KG1 (cell line): Measurements from ENCODE around the gene ACTL8.

ENCODE experiments used
- DNase-seq: peaks from one replicate; lab custom pipeline; 2025; lab: John Stamatoyannopoulos, UW

ACTL8 gene

DNA sequence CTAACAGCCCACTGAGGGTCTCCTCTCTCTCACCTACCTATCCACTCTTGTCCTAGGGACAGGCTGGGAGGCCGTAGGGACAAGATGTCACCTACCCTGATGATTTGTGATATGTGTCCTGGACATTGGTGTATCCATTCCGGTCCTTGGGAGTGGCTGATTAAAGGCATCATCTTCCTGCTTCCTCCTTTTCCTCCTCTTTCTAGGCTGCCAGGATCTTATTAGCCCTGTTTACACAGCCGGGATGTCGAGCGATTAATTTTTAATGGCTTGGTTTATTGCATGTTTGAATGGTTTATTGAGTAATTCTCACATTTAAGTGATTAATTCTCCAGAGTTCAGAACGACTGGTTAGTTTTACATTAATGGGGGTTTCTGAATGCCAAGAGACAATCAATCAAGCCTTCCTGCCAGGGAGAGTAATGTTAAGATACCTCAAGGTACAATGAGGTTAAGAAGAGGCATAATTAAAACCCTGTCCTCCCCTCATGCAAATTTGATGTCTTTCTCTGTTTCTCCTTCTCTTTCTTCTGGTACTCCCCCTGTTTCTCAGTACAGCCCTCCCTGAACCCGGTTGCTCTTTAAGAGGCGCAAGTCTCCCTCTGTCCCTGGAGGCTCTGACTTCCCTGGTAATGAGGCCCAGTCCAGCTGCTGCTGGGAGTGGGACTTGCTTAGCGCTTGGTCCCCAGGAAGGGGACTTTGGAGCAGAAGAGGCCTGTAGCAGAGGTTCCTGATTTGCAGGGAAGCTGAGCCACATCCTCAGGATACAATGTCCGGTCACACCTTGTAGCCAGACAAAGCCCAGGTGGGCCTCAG, 50.9 kb downstream of the ACTL8 start:
- no peak for DNase-seq

DNA sequence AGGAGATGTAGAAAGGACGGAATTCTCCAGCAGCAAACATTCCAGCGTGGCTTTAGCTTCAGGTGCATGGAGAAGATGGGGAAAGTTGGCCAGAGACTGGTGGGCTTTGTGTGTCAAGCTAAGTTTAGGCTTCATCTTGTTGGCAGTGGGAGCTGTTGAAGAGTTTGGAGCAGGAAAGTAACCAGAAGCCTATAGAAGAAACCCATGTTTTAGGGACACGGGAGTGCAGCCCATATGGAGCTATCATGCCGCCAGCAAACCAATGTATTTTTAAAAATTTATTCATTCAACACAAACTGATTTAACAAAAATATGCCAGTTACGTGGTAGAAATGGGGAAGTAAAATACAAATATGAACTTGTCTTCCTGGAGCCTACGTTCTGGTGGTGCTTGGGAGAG, 53.7 kb downstream of the ACTL8 start:
- DNase-seq: no peak

DNA sequence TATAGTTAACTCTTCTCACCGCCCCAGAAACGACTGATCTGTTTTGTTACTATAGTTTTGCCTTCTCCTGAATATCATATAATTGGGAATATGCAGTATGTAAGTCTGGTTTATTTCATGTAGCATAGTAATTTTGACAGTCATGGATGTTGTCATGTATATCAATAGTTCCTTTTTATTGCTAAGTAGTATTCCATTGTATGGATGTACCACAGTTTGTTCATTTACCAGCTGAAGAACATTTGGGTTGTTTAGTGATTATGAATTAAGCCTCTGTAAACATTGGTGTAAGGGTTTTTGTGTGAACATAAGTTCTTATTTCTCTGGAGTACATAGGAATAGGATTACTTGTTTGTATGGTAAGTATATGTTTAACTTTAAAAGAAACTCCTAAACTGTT, 55.5 kb downstream of the ACTL8 start:
- DNase-seq: no peak

DNA sequence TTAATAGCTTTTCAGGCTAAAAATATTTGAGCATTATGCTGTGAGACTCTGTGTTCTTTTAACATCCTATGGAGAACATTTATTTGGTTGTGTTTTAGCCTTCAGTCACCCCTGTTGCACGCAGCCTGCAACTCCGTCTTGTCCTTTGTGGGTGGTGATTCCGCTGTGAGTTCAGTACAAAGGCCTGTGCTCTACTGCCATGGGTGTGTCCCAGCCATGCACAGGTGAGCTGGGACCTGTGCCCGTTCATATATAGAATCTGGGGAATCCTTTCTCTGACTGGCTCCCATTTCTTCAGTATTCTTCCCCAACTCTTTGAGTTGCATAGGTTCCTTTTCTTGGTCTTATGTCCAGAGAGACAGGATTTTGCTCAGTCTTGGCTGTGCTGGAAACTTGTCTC, 61.4 kb downstream of the ACTL8 start:
- DNase-seq: no peak

DNA sequence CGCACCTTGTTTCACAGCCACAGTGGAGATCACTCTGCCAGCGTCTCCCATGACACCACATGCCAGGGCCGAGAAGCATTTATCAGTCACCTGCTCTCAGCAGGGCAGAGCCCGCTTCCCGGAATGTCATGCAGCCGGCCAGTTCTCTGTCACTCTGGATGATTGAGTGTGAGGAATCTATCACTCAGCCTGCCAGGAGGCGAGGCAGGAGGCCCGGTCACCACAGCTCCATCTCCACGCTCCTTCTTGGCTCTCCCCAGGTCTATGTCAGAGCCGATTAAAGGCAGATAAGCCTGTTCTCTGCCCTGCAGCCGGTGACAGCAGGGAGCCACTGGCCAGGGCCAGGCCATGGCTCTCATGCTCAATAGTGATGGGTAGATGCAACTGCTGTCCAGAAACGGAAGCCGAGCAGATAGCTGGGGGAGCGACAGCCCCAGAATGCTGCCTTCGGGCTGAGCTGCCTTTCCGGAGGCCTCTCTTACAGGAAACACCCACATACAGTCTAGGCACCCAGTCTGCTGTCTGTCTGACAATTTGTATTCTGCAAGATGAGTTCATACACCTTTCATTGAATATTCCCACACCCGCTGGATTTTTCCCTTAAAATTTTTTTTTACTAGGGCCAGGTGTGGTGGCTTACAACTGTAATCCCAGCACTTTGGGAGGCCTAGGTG, 64.1 kb downstream of the ACTL8 start:
- no peak for DNase-seq

DNA sequence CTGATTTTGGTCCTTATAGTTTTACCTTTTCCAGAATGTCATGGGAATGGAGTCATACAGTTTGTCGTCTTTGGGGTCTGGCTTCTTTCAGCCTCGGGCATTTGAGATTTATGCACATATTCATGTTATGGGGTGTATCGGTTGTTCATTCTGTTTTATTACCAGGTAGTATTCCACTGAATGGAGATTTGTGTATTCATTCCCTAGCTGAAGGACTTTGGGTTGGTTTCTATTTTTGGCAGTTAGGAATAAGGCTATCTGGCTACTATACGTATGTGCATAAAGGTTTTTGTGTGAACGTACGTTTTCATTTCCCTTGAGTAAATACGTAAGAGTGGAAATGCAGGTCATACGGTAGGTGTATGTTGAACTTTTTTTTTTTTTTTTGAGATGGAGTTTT, 65.1 kb downstream of the ACTL8 start:
- DNase-seq: no peak

DNA sequence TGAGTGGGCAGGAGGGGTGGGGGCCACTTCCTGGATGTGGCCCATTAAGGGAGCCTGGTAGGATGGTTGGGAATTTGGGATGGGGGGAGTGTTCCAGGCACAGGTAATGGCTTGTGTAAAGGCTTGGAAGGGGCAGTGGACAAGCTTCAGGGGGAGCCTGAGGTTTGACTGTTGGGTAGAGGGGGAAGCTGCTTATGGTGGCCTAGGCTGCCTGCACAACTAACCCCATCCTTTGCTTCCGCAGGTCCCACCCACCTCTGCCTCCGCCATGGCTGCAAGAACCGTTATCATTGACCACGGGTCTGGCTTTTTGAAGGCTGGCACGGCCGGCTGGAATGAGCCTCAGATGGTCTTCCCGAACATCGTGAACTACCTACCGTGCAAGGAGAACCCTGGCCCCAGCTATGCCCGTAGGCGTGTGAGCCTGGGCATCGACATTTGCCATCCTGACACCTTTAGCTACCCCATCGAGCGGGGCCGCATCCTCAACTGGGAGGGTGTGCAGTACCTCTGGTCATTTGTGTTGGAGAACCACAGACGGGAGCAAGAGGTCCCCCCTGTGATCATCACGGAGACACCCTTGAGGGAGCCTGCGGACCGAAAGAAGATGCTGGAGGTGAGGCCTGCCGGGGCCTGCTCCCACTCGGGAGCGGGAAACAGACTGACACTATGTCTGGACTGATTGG, 67.8 kb downstream of the ACTL8 start:
- DNase-seq: no peak

DNA sequence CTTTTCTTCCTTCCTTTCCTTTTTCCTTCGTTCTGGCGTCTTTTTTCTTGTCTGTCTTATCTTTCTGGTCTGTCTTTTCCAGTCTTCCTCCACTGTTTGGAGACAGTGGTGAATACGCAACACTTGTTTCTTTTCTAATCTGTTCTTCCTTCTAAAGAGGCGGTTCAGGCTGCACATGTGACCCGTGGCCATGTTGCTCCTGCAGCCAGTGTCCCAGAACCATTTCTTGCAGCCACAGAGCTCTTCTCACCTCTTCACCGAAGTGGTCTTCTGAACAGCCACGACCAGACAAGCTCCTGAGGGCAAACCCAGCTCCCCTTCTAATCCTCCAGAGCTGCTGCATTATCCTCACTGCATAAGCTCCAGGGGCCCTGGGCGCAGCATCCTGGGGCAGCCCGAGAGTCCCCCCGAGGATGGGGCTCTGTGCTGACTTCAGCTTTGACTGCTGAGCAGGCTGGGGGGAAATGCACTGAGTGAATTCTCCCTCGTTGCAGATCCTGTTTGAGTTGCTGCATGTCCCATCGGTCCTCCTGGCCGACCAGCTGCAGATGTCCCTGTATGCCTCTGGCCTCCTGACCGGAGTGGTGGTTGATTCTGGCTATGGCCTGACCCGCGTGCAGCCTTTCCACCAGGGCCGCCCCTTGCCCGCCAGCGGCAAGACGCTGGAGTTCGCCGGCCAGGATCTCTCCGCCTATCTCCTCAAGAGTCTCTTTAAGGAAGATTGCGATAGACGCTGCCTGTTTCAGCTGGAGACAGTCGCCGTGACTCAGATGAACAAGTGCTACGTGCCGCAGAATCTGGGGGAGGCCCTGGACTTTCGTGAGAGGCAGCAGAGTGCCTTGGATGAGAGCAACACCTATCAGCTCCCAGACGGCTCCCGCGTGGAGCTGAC, 70.4 kb downstream of the ACTL8 start:
- no peak for DNase-seq

DNA sequence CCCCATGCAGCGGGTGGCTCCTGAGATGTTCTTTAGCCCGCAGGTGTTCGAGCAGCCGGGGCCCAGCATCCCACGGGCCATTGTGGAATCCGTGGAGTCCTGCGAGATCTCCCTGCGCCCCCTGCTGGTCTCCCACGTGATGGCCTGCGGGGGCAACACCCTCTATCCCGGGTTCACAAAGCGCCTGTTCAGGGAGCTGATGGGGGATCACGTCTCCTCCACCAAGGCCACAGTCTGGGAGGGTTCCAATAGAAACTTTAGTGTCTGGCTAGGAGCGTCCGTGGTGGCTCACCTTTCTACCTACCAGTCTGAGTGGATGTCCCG, 71.0 kb downstream of the ACTL8 start:
- DNase-seq: no peak

DNA sequence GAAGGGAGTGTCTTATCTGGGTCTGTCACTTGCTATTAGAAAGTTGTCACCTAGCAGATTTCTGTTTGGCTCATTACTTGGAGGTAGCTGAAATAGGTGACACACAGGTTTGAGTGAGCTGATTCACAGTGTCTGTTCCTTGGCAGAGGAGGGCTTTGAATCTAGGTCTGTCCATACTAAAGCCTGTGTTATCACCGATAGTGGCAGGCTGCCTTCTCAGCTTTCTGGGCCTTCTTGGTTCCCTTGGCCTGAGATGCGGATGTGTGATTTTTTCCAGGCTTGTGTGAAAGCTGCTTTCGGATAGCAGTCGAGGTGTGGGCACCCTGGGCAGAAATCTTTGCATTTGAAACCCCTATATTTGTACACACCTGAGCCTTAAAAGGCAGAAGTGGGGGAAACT, 73.9 kb downstream of the ACTL8 start:
- DNase-seq: no peak

DNA sequence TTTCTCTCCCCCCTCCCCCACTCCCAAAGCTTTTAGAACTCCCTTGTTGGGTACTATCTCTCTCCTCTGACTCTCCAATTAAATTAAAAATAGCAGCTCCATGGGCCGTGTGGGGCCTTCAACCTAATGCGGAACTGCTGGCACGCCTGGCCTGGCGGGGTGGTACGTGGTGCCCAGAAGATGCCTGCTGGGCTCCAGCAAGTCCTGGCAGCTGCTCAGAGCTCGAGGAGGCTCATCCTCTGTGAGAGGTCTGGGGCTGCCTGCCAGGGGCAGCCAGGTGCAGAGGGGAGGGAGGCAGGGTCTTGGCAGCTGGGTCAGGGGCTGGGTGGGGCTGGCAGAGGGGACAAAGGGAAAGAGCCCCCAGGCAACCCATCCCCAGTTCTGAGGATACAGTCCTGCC, 74.4 kb downstream of the ACTL8 start:
- DNase-seq: no peak

DNA sequence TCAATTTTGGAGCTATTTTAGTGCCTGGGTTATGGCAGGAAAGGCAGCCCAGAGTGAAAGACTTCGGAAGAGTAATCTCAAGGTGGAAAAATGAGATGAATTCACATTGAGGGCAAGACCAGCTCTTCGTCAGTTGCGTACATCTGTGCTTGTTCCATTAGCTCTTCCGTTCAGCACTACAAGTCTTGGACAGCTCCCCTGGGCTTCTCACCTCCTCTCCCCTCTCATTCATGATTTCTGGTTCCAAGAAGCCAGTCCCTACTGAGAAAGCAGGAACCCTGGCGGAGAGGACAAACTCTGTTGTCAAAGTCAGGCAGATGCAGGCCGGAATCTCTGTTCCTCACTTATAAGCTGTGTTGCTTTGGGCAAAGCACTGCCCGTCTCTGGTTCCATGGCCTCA, 76.5 kb downstream of the ACTL8 start:
- no peak for DNase-seq

DNA sequence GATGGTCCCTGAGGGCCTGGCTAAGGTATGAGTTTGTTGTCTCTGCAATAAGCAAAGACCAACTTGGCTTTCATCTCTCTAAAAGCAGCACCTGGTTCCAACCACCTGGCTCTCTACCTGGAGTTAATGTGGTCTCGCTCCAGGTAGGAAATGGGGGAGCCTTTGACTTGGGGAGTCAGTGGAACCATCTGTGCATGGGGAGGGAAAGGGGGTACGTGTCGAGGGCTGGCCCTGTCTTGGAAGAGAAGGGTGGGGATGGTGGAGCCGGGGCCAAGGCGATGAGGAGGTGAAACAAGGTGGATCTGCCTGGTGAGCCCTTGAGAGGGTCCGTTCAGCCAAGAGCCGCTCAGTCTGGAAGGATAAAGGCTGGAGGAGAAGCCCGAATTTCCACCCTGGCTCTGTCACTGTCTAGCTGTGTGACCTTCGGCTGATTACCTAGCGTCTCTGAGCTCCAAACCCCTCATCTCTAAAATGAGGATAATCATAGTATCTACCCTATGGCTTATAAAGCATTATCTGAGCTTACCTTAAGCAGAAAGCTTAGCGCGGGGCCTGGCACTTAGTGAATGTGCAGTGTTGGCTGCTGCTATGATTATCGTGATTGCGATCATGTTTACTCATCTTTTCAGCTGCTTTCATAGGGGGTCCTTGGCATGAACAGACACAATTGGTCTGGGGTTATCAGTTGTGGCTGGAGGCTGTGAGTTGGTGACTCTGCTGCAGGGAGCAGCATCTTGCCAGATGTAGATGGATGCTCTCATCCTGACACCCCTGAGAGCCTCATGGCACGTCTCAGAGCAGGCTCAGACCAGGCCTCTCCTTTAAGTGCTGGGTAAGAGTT, 78.7 kb downstream of the ACTL8 start:
- DNase-seq: no peak

DNA sequence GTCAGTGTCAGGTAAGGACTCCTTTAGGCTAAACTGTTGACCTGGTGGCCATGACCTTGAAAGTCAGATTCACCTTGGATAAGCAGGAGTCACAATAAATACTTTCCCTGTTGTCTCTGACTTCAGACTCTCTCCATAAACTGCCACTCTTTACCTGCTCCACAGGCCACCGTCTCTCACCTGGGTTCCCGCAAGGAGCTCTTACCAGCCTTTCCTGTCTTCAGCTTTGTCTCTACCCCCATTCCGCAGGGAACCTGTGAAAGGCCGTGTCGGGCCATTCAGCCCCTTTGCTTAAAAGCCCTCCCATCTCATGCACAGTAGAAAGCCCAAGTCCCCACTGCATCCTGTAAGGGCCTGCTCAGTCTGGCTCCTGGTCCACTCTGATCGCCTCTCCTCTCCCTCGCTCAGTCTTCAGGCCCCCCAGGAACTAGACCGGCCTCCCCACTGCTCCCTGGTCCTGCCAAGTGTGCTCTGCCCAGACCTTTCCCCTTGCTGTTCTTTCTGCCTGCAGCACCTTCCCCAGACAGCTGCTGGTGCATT, 79.5 kb downstream of the ACTL8 start:
- DNase-seq: no peak

DNA sequence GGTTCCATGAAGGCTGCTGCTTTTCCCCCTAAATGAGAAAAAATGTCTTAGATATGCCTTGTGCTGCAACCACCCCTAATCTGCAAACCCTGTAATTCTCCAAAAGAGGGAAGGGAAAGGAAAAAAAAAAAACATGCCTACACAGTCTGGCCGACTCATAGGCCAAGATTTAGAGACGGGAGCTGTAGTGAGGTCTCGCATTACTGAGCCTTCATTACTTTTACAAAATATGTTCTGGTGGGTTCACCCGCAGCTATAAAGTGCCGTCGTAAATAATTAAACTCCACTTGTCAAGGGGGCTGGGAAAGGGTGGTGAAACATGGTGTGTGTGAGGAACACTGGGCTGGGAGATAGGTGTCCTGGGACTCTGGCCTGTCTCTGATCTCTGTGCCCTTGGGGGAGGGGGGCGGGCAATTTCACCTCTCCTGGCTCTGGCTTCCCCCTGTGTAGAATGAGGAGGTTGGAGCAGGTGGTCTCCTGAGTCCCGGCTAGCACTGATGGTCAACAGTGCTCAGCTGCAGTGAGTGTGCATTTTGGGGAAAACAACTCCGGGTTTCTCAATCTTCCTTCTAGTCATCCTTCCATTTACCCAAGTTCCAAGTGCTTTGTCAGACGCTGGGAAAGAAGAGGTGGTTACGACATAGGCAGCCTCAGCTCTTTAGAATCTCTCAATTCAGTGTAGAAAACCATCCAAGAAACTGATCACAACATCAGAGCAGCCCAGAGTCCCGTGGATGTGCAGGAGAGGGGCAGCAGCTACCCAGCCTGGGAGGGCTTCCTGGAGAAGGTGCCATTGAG, 82.3 kb downstream of the ACTL8 start:
- no peak for DNase-seq

DNA sequence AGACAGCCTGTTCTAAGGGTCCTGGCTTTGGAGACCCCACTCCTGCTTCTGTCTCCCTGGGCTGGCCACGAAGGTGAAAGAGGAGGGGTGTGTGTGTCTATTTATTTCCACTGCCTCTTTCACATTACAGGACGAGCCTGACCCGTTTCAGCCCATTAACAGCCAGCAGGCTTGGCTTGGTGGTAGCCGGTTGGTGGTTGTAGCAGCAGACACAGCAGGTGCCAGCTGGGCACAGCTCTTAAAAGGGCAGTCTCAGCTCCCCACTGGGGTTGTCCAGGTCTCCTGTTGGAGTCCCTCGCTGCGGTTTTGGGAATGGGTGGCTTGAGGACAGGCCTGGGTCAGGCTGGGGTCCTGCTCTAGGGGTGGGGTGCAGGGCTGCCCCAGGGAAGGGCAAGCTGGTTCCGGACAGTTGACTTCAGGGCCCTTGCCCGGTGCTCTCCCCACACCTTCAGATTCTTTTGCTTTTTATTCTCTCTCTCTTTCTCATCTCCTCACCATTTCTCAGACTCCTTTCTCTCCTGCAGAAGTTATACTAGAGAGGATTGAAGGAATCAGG, 84.6 kb downstream of the ACTL8 start:
- no peak for DNase-seq

DNA sequence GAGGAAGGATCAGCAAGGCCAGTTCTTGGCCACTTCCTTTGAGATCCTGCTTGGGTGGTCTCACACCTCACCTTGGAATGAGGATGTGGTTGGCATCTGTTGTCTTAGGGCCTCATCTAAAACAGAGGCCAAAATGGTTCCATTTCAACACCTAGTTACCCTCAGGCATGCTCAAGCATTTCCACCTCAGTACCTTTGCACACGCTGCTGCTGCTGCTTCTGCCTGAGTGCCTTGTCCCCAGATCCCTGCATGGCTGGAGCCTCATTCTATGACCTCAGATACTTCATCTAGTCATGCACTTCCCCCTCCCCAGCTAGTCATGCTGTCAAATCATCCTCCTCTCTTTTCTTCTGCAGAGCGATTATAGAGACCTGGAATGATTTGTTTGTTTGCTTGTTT, 86.8 kb downstream of the ACTL8 start:
- DNase-seq: no peak

DNA sequence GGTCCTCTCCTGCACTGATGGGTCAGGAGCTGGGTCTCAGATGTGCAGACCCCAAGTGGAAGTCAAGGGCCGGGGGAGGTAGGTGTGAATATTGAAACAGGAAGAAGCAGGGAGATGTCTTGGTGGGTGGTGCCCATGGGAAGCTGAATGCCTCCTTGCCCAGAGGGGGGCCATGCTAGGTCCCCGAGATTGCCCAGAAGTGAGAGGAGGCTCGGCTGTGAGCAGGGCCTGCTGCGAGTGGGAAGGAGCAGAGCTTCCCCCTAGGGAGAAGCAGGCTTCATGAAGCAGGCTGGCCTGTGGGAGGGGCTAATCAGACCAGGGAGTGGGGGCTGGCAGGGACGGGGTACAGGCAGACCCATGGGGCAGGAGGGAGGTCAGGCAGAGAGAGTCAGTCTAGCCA, 87.6 kb downstream of the ACTL8 start:
- DNase-seq: no peak

DNA sequence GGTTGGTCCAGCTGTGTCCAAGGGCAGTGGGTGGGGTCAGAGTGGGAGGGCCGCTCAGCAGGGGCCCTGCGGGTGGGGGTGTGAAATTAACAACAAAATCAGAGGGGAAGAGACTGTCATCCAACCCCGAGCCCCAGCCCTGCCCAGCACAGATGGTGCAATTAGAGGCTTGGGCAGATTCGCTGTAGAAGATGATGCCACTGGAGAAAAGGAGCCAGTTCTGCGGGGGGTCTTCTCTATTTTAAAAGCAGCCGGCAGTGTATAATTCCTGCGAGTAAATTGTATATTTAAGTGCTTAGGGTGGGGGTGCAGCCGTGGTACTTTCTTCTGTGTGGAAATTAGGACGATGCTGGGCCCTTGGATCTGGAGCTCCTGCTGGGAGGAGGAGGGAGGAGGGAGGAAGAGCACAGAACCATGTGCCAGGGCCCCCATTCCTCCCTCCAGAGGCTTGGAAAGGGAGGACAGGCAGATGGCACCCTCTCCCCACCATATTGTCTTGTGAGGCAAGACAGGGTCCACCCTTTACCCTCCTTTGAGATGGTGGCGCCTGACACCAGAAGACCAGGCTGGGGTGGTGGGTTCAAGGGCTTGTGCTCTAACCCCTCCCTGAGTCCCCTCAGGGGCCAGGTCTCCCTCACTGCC, 89.2 kb downstream of the ACTL8 start:
- DNase-seq: no peak

DNA sequence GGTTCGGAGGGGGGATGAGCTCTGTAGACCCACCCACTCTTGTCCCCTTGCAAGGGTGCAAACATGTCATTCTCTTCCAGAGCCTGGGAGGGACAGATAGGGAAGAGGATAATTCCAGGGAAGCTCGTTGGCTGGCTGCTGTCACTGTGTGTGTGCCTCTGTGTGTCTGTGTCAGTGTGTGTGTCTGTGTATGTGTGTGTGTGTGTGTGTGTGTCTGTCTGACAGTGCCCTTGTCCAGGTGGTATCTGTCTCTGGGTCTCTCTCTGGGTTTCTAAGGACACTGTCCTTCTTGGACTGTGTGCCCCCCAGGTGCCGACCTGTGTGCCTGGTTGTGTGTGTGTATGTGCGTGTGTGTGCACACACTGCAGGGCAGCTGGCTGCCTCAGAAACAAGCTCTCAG, 90.5 kb downstream of the ACTL8 start:
- no peak for DNase-seq
